Neural progenitor cell (in vitro differentiated cells): ENCODE measurements around the gene LILRB3. TPM values are rescaled to one million over a fixed set of nuclear protein-coding genes. Genes with fewer than 3 reads are reported as not detected.
"Not testable (repeated sequence)": the region's sequence is repeated elsewhere in the genome, so short reads cannot be mapped to it uniquely, and the experiment has no call there.

Source experiments
- DNase-seq: peaks from one replicate; pipeline ENCODE4 v3.0.0-alpha.2; 2016; ENCODE audit warnings: low spot score
- H2AFZ ChIP-seq: fragments of 200-600 bp; sonication (generic); replicated peaks from 2 replicates; pipeline ENCODE4 v1.6.1; 2016; ENCODE audit warnings: antibody characterized with exemption
- H3F3A ChIP-seq: fragments of 200-600 bp; sonication (generic); 2 replicates; pipeline ENCODE4 v1.6.1; 2016; ENCODE audit warnings: antibody characterized with exemption, low read depth
- H3K27ac ChIP-seq: fragments of 200-600 bp; sonication (generic); 2 replicates; pipeline ENCODE4 v1.5.1; 2016; ENCODE audit warnings: mild to moderate bottlenecking
- H3K27me3 ChIP-seq: fragments of 200-600 bp; sonication (generic); 2 replicates; pipeline ENCODE4 v1.6.1; 2016; ENCODE audit warnings: mild to moderate bottlenecking, moderate library complexity
- H3K36me3 ChIP-seq: fragments of 200-600 bp; sonication (generic); 2 replicates; pipeline ENCODE4 v1.5.1; 2016
- H3K4me1 ChIP-seq: fragments of 200-600 bp; sonication (generic); 2 replicates; pipeline ENCODE4 v1.6.1; 2016; ENCODE audit warnings: mixed run types
- H3K4me2 ChIP-seq: fragments of 200-600 bp; sonication (generic); 2 replicates; pipeline ENCODE4 v1.6.1; 2016
- H3K4me3 ChIP-seq: fragments of 200-600 bp; sonication (generic); 2 replicates; pipeline ENCODE4 v1.5.1; 2016
- H3K79me2 ChIP-seq: fragments of 200-600 bp; sonication (generic); 2 replicates; pipeline ENCODE4 v1.6.1; 2016; ENCODE audit warnings: low read depth
- H3K9ac ChIP-seq: fragments of 200-600 bp; sonication (generic); 2 replicates; pipeline ENCODE4 v1.6.1; 2016
- H3K9me3 ChIP-seq: fragments of 200-600 bp; sonication (generic); 2 replicates; pipeline ENCODE4 v1.5.1; 2016; ENCODE audit warnings: low read depth
- H4K20me1 ChIP-seq: fragments of 200-600 bp; sonication (generic); 2 replicates; pipeline ENCODE4 v1.6.1; 2016; ENCODE audit warnings: low read depth
- H3K27ac Mint-ChIP-seq: 3 replicates; pipeline ENCODE4 v1.8.0; 2021; ENCODE audit warnings: mixed read lengths
- H3K27me3 Mint-ChIP-seq: 2 replicates; pipeline ENCODE4 v1.8.0; 2022; ENCODE audit warnings: low read depth, mild to moderate bottlenecking, inconsistent platforms, moderate library complexity, mixed read lengths; ENCODE audit not compliant: insufficient read depth
- H3K36me3 Mint-ChIP-seq: 3 replicates; pipeline ENCODE4 v1.8.0; 2021; ENCODE audit warnings: mixed read lengths
- H3K4me1 Mint-ChIP-seq: 3 replicates; pipeline ENCODE4 v1.8.0; 2021; ENCODE audit warnings: mixed read lengths
- H3K4me3 Mint-ChIP-seq: 3 replicates; pipeline ENCODE4 v1.8.0; 2021; ENCODE audit warnings: mild to moderate bottlenecking, moderate library complexity, mixed read lengths
- H3K9me3 Mint-ChIP-seq: 3 replicates; pipeline ENCODE4 v1.8.0; 2020; ENCODE audit warnings: mixed read lengths
- CTCF ChIP-seq: fragments of 200-600 bp; sonication (generic); IDR thresholded peaks from 2 replicates; pipeline ENCODE4 v1.5.1; 2017; ENCODE audit warnings: antibody characterized with exemption, mild to moderate bottlenecking
- EZH2 ChIP-seq: fragments of 200-600 bp; sonication (generic); IDR thresholded peaks from 2 replicates; pipeline ENCODE4 v1.6.1; 2017; ENCODE audit warnings: antibody characterized with exemption, mild to moderate bottlenecking, moderate library complexity
- EZH2phosphoT487 ChIP-seq: fragments of 200-600 bp; sonication (generic); IDR thresholded peaks from 2 replicates; pipeline ENCODE4 v1.6.1; 2017; ENCODE audit warnings: antibody characterized with exemption
- total RNA-seq: library from RNA; depleted of rRNA; stranded (reverse); fragments of >200 nt; gene quantifications from 2 replicates; pipeline ENCODE4 v1.2.3, GENCODE V29; 2015; ENCODE audit warnings: low replicate concordance

The LILRB3 gene
- total RNA-seq, 1 donor from 2014 or later = not detected

- Histone ChIP-seq H3K9me3 (no peaks in the 10 kb centered on the region), H3F3A (peaks cover 51% of the 10 kb centered on the region), H3K4me2 (no peak overlapping the region), H4K20me1 (peaks cover 35% of the 10 kb centered on the region), H3K4me3 (no peak overlapping the region), H3K79me2 (peaks cover 38% of the 10 kb centered on the region), H3K27ac (no peak overlapping the region), H3K4me1 (peaks cover 28% of the 10 kb centered on the region), H3K36me3 (peaks cover 17% of the 10 kb centered on the region), H2AFZ (no peak overlapping the region), H3K27me3 (no peaks in the 10 kb centered on the region), H3K9ac (no peak overlapping the region)
- peaks cover 22% of the 10 kb centered on the region for H3K36me3 Mint-ChIP-seq
- peaks cover 26% of the 10 kb centered on the region for H3K4me1 Mint-ChIP-seq
- DNase-seq = no peak
- H3K27ac Mint-ChIP-seq = peak overlapping the region; percentile 85
- peak overlapping the region; percentile 84 for H3K4me3 Mint-ChIP-seq
- TF ChIP-seq EZH2phosphoT487 (no peak), EZH2 (no peak), CTCF (no peak)
- no peaks in the 10 kb centered on the region for H3K9me3 Mint-ChIP-seq
- peaks cover 7% of the 10 kb centered on the region for H3K27me3 Mint-ChIP-seq
These were observed 23.4 kb downstream of the LILRB3 start for GRCh38 chr19:54199401-54199800.

GRCh38 chr19:54197121-54197520 is 25.7 kb downstream of the LILRB3 start:
- Histone ChIP-seq H3K9me3 (no peaks in the 10 kb centered on the region), H3K27ac (no peak overlapping the region), H3K36me3 (peaks cover 11% of the 10 kb centered on the region), H3F3A (peaks cover 37% of the 10 kb centered on the region), H3K9ac (no peak overlapping the region), H3K4me3 (no peak overlapping the region), H3K4me2 (no peak overlapping the region), H3K4me1 (peaks cover 12% of the 10 kb centered on the region), H4K20me1 (peaks cover 17% of the 10 kb centered on the region), H2AFZ (no peak overlapping the region), H3K27me3 (no peaks in the 10 kb centered on the region), H3K79me2 (peaks cover 30% of the 10 kb centered on the region)
- peaks cover 18% of the 10 kb centered on the region for H3K36me3 Mint-ChIP-seq
- no peak for DNase-seq
- no peak for TF ChIP-seq EZH2phosphoT487
- TF ChIP-seq EZH2 = no peak
- no peak for TF ChIP-seq CTCF
- peaks cover 11% of the 10 kb centered on the region for H3K27me3 Mint-ChIP-seq
- H3K9me3 Mint-ChIP-seq = no peaks in the 10 kb centered on the region
- H3K4me1 Mint-ChIP-seq = peaks cover 18% of the 10 kb centered on the region
- no peak overlapping the region for H3K4me3 Mint-ChIP-seq
- no peak overlapping the region for H3K27ac Mint-ChIP-seq

GRCh38 chr19:54196536-54196935 is 26.3 kb downstream of the LILRB3 start:
- Histone ChIP-seq H3K4me2 (no peak overlapping the region), H3K4me3 (no peak overlapping the region), H3K27ac (no peak overlapping the region), H3K9ac (no peak overlapping the region), H3K9me3 (no peaks in the 10 kb centered on the region), H3K79me2 (peaks cover 29% of the 10 kb centered on the region), H2AFZ (no peak overlapping the region), H3K4me1 (peaks cover 12% of the 10 kb centered on the region), H3K27me3 (no peaks in the 10 kb centered on the region), H3K36me3 (peaks cover 5% of the 10 kb centered on the region), H4K20me1 (peaks cover 17% of the 10 kb centered on the region), H3F3A (peaks cover 37% of the 10 kb centered on the region)
- DNase-seq = no peak
- Mint-ChIP-seq H3K4me1 (peaks cover 18% of the 10 kb centered on the region), H3K36me3 (peaks cover 18% of the 10 kb centered on the region), H3K9me3 (no peaks in the 10 kb centered on the region), H3K4me3 (no peak overlapping the region), H3K27ac (no peak overlapping the region), H3K27me3 (peaks cover 11% of the 10 kb centered on the region)
- TF ChIP-seq EZH2phosphoT487 = no peak
- TF ChIP-seq EZH2 = no peak
- no peak for TF ChIP-seq CTCF

GRCh38 chr19:54194463-54194862 is 28.3 kb downstream of the LILRB3 start:
- not testable (repeated sequence) for H3K27ac Mint-ChIP-seq, H3K4me3 Mint-ChIP-seq, H3K9me3 ChIP-seq, H3K27me3 ChIP-seq, H3K9me3 Mint-ChIP-seq, H2AFZ ChIP-seq, H3K4me2 ChIP-seq, H3K4me3 ChIP-seq, H3K9ac ChIP-seq, H3K36me3 ChIP-seq, DNase-seq, H3K27ac ChIP-seq
- Mint-ChIP-seq H3K27me3 (peaks cover 14% of the 10 kb centered on the region), H3K36me3 (peaks cover 13% of the 10 kb centered on the region), H3K4me1 (peaks cover 12% of the 10 kb centered on the region)
- H3K79me2 ChIP-seq = peaks cover 19% of the 10 kb centered on the region
- peaks cover 11% of the 10 kb centered on the region for H3K4me1 ChIP-seq
- peaks cover 30% of the 10 kb centered on the region for H3F3A ChIP-seq
- peaks cover 14% of the 10 kb centered on the region for H4K20me1 ChIP-seq
